K562 (cell line): ENCODE data around the gene HHATL. TPM values are rescaled to one million over a fixed set of nuclear protein-coding genes. Genes with fewer than 3 reads are reported as not detected.

Experiments
- BCOR ChIP-seq: fragments of 450-650 bp; IDR thresholded peaks from 2 replicates; pipeline ENCODE4 v1.6.1; 2016
- CBFA2T3 ChIP-seq: fragments of 450-650 bp; IDR thresholded peaks from 2 replicates; pipeline ENCODE4 v1.6.1; 2017
- CBX2 ChIP-seq: fragments of 200-600 bp; sonication (generic); IDR thresholded peaks from one replicate; pipeline ENCODE4 v1.6.1; 2012; ENCODE audit warnings: mild to moderate bottlenecking, low read length, inconsistent platforms; ENCODE audit not compliant: insufficient read depth, poor library complexity, severe bottlenecking
- EP400 ChIP-seq: fragments of 450-650 bp; IDR thresholded peaks from 2 replicates; pipeline ENCODE4 v1.6.1; 2017; ENCODE audit warnings: antibody characterized with exemption, mild to moderate bottlenecking, moderate library complexity
- ESRRB ChIP-seq: fragments of 250-450 bp; sonication (Bioruptor Pico); IDR thresholded peaks from 2 replicates; pipeline ENCODE4 v1.5.0; 2020; ENCODE audit warnings: mild to moderate bottlenecking, moderate library complexity, borderline replicate concordance
- ETS2 ChIP-seq: IDR thresholded peaks from 2 replicates; pipeline ENCODE4 v1.6.1; 2016; ENCODE audit warnings: borderline replicate concordance, missing genetic modification characterization, mild to moderate bottlenecking, moderate library complexity, missing compliant biosample characterization; ENCODE audit not compliant: poor library complexity, severe bottlenecking
- FOXJ3 ChIP-seq: sonication (generic); formaldehyde crosslinking; IDR thresholded peaks from 2 replicates; pipeline ENCODE4 v1.4.0; 2020; ENCODE audit warnings: mild to moderate bottlenecking, missing genetic modification reagents
- GABPB2 ChIP-seq: fragments of 250-450 bp; sonication (Bioruptor Pico); conservative IDR thresholded peaks from 2 replicates; pipeline ENCODE4 v1.5.1; 2021; ENCODE audit warnings: mild to moderate bottlenecking
- GTF2F1 ChIP-seq: IDR thresholded peaks from 2 replicates; pipeline ENCODE4 v1.6.1; 2011; ENCODE audit warnings: low read depth, low read length, improper control_type of control experiment
- JUND ChIP-seq, 2 experiments: IDR thresholded peaks; 2 replicates in 1 of 2; 3 replicates in 1 of 2; pipeline ENCODE4 v1.6.1; 2011; ENCODE audit warnings: borderline replicate concordance in 2 of 2, low read depth in 2 of 2, low read length in 2 of 2, improper control_type of control experiment in 1 of 2, missing biosample characterization in 1 of 2, missing genetic modification characterization in 1 of 2, missing genetic modification reagents in 1 of 2
- KAT2B ChIP-seq: IDR thresholded peaks from one replicate; pipeline ENCODE4 v1.6.1; 2012; ENCODE audit warnings: low read depth, mild to moderate bottlenecking, control low read depth, inconsistent platforms, low read length, moderate library complexity
- LCOR ChIP-seq: sonication (generic); formaldehyde crosslinking; IDR thresholded peaks from 2 replicates; pipeline ENCODE4 v1.8.0; 2022; ENCODE audit warnings: mild to moderate bottlenecking, missing genetic modification reagents
- MAZ ChIP-seq, 2 experiments: fragments of 450-650 bp in 1 of 2; sonication (generic) in 1 of 2; formaldehyde crosslinking; IDR thresholded peaks in 1 of 2; conservative IDR thresholded peaks in 1 of 2; 2 replicates each; pipeline versions ENCODE4 v1.4.0 to v1.5.0; 2020; ENCODE audit warnings: mild to moderate bottlenecking in 1 of 2, missing genetic modification reagents in 1 of 2
- NONO ChIP-seq, 2 experiments: fragments of 200-400 bp in 1 of 2; fragments of 450-650 bp in 1 of 2; formaldehyde crosslinking in 1 of 2; IDR thresholded peaks; 2 replicates each; pipeline ENCODE4 v1.6.1; 2017; ENCODE audit warnings: low read depth in 2 of 2, mild to moderate bottlenecking in 2 of 2, moderate library complexity in 2 of 2, low read length in 1 of 2
- POU5F1 ChIP-seq: fragments of 150-350 bp; IDR thresholded peaks from 2 replicates; pipeline ENCODE4 v1.6.1; 2014; ENCODE audit warnings: borderline replicate concordance, low read length, low read depth, mild to moderate bottlenecking; ENCODE audit not compliant: partially characterized antibody
- PTRF ChIP-seq: fragments of 450-650 bp; IDR thresholded peaks from 2 replicates; pipeline ENCODE4 v1.6.1; 2016; ENCODE audit warnings: mild to moderate bottlenecking, missing genetic modification characterization, missing compliant biosample characterization
- RBM22 ChIP-seq: fragments of 200-400 bp; formaldehyde crosslinking; IDR thresholded peaks from 2 replicates; pipeline ENCODE4 v1.6.1; 2018; ENCODE audit warnings: low read length, low read depth; ENCODE audit not compliant: poor library complexity, severe bottlenecking
- SOX6 ChIP-seq: fragments of 450-650 bp; IDR thresholded peaks from 2 replicates; pipeline ENCODE4 v1.6.1; 2014; ENCODE audit warnings: mild to moderate bottlenecking
- SP2 ChIP-seq: IDR thresholded peaks from 2 replicates; pipeline ENCODE4 v1.6.1; 2011; ENCODE audit warnings: mild to moderate bottlenecking, low read depth, low read length, moderate library complexity; ENCODE audit not compliant: poor library complexity, severe bottlenecking; ENCODE audit errors: extremely low read depth
- STAT5A ChIP-seq: IDR thresholded peaks from 2 replicates; pipeline ENCODE4 v1.6.1; 2012; ENCODE audit warnings: low read length, inconsistent platforms, borderline replicate concordance
- U2AF1 ChIP-seq: fragments of 200-400 bp; formaldehyde crosslinking; optimal IDR thresholded peaks from 2 replicates; pipeline ENCODE3; 2017; ENCODE audit warnings: mild to moderate bottlenecking, low read depth, low read length, moderate library complexity
- ZBTB1 ChIP-seq: sonication (generic); formaldehyde crosslinking; IDR thresholded peaks from 2 replicates; pipeline ENCODE4 v1.8.1; 2023; ENCODE audit warnings: missing genetic modification reagents, low read depth, mild to moderate bottlenecking, borderline replicate concordance
- ZFP30 ChIP-seq: fragments of 250-450 bp; sonication (Bioruptor Pico); IDR thresholded peaks from 2 replicates; pipeline ENCODE4 v1.8.0; 2022; ENCODE audit warnings: moderate library complexity, mild to moderate bottlenecking, inconsistent platforms, borderline replicate concordance
- ZNF133 ChIP-seq: fragments of 250-450 bp; sonication (Bioruptor Pico); IDR thresholded peaks from 2 replicates; pipeline ENCODE4 v1.4.0; 2020; ENCODE audit warnings: mild to moderate bottlenecking
- ZNF146 ChIP-seq: IDR thresholded peaks from one replicate; pipeline ENCODE4 v1.6.1; 2018; ENCODE audit warnings: missing compliant biosample characterization; ENCODE audit not compliant: unreplicated experiment
- ZNF668 ChIP-seq: fragments of 250-450 bp; sonication (Bioruptor Pico); IDR thresholded peaks from 2 replicates; pipeline ENCODE4 v1.8.0; 2022; ENCODE audit warnings: mild to moderate bottlenecking, inconsistent platforms
- ZNF75A ChIP-seq: fragments of 450-650 bp; formaldehyde crosslinking; IDR thresholded peaks from 2 replicates; pipeline ENCODE4 v1.4.0; 2020; ENCODE audit warnings: mild to moderate bottlenecking
- polyA plus RNA-seq, 8 experiments: library from polyadenylated mRNA; depleted of rRNA in 4 of 8; stranded (reverse) in 5 of 8; unstranded in 3 of 8; fragments of >200 nt; fragmentation: Nextera tagmentation in 2 of 8; fragmentation: Illumina TruSeq in 1 of 8; extraction: Ambion mirVana in 2 of 8; extraction: Trizol in 1 of 8; gene quantifications; 2 replicates each; pipeline versions ENCODE4 v1.2.1 to v1.2.3, GENCODE V29; 2011 to 2014; ENCODE audit warnings: inconsistent platforms in 1 of 8, missing spikeins in 1 of 8
- total RNA-seq, 7 experiments: library from RNA; depleted of rRNA in 6 of 7; stranded (reverse); fragments of >200 nt in 6 of 7; fragmentation: Illumina TruSeq in 2 of 7; extraction: Trizol in 2 of 7; gene quantifications; 2 replicates each; pipeline versions ENCODE4 v1.2.1 to v1.2.3, GENCODE V29; 2011 to 2021; ENCODE audit warnings: low replicate concordance in 1 of 7

HHATL gene
- total and polyA plus RNA-seq, 9 of the 15 experiments (the other 6 are each of a cell fraction or from before 2014, with no cell fraction given), result not detected

GRCh38 chr3:42701371-42702065 lies 1.1 kb downstream of the HHATL start (continued):
- 0 out of 2 replicates have a peak, but pooled peaks have one; percentile 3 for TF ChIP-seq JUND (IDR thresholded peaks at IDR 0.05; ENCODE audit: borderline replicate concordance, low read depth, low read length)
- no peak for TF ChIP-seq JUND (tag; IDR thresholded peaks at IDR 0.05; ENCODE audit: borderline replicate concordance, low read depth, low read length)
- TF ChIP-seq STAT5A, result no peak
- no peak for TF ChIP-seq BCOR
- no peak for TF ChIP-seq GTF2F1
- TF ChIP-seq NONO (IDR thresholded peaks at IDR 0.05; ENCODE audit: low read depth in 2 of 2, low read length in 1 of 2), result no peak
- no peak for TF ChIP-seq SP2
- TF ChIP-seq LCOR (CRISPR knock-in tag), result no peak
- no peak for TF ChIP-seq ESRRB (CRISPR knock-in tag)
- TF ChIP-seq ZFP30 (CRISPR knock-in tag), result no peak
- TF ChIP-seq ZNF133, result no peak
- TF ChIP-seq ZNF668 (CRISPR knock-in tag), result no peak
- no peak for TF ChIP-seq ETS2
- no peak for TF ChIP-seq U2AF1
- TF ChIP-seq ZBTB1 (CRISPR knock-in tag), result peak; percentile 60; the same call in 1 of the 2 replicates
- TF ChIP-seq ZNF146 (CRISPR knock-in tag), result no peak
- no peak for TF ChIP-seq PTRF
- TF ChIP-seq KAT2B, result no peak
- no peak for TF ChIP-seq GABPB2
- TF ChIP-seq MAZ (CRISPR knock-in tag; conservative IDR thresholded peaks at IDR 0.05 in 1 of 2, IDR thresholded peaks at IDR 0.05 in 1 of 2), result peak; percentile 51 to 79
- TF ChIP-seq CBFA2T3, result no peak
- TF ChIP-seq RBM22, result no peak
- TF ChIP-seq ZNF75A (CRISPR knock-in tag), result no peak
- no peak for TF ChIP-seq SOX6
- TF ChIP-seq CBX2, result no peak
- no peak for TF ChIP-seq FOXJ3
- no peak for TF ChIP-seq POU5F1
- TF ChIP-seq EP400, result no peak
